Measurements from ENCODE around the gene PATJ.

DNA sequence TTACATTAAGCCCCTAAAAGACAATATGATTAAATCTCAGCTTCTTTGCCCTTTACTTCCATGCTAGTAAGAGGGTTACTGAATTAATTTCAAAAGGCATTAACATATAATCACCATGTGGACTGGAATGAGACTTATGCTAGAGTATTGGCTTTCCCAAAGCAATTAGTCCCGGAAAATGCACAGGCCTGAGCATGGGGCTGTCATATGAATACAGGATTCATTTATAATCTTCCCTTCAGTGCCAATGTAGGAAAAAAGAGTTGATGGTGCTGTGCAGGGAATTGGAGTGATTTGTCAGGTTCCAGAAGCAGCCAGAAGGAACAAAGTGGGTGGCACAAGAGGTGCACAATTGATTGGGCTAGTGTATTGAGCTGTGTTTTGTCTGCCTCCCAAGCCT is 253.4 kb downstream of the PATJ start:
- TF ChIP-seq, protein P1, sequence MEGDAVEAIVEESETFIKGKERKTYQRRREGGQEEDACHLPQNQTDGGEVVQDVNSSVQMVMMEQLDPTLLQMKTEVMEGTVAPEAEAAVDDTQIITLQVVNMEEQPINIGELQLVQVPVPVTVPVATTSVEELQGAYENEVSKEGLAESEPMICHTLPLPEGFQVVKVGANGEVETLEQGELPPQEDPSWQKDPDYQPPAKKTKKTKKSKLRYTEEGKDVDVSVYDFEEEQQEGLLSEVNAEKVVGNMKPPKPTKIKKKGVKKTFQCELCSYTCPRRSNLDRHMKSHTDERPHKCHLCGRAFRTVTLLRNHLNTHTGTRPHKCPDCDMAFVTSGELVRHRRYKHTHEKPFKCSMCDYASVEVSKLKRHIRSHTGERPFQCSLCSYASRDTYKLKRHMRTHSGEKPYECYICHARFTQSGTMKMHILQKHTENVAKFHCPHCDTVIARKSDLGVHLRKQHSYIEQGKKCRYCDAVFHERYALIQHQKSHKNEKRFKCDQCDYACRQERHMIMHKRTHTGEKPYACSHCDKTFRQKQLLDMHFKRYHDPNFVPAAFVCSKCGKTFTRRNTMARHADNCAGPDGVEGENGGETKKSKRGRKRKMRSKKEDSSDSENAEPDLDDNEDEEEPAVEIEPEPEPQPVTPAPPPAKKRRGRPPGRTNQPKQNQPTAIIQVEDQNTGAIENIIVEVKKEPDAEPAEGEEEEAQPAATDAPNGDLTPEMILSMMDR (IDR thresholded peaks at IDR 0.05): no peak
- TF ChIP-seq POLR2A (IDR thresholded peaks at IDR 0.05): no peak
- TF ChIP-seq EP300 (IDR thresholded peaks at IDR 0.05): no peak

Data from tibial nerve (tissue), 4 donors.